GM12865 (cell line): ENCODE data around the gene MTHFD2L.
"Not testable (repeated sequence)": the region's sequence is repeated elsewhere in the genome, so short reads cannot be mapped to it uniquely, and the experiment has no call there.

Source experiments
- DNase-seq: peaks from one replicate; pipeline ENCODE4 v3.0.0; 2010; ENCODE audit warnings: low read depth
- H3K4me3 ChIP-seq: 2 replicates; pipeline ENCODE4 v1.5.1; 2011; ENCODE audit warnings: mild to moderate bottlenecking, low read depth, low read length, control low read depth
- CTCF ChIP-seq: IDR thresholded peaks from 2 replicates; pipeline ENCODE4 v1.5.1; 2011; ENCODE audit warnings: low read length, control low read depth, low read depth, inconsistent platforms; ENCODE audit not compliant: insufficient read depth; ENCODE audit errors: missing control alignments

MTHFD2L gene

GRCh38 chr4:74335341-74336021 is 177.6 kb downstream of the MTHFD2L start:
- no peak for TF ChIP-seq CTCF
- DNase-seq: peak; percentile 43
- no peak overlapping the region for H3K4me3 ChIP-seq

GRCh38 chr4:74338792-74339333 is 180.9 kb downstream of the MTHFD2L start:
- no peak overlapping the region for H3K4me3 ChIP-seq
- TF ChIP-seq CTCF: no peak
- no peak for DNase-seq

- DNase-seq: no peak
- TF ChIP-seq CTCF: no peak
- H3K4me3 ChIP-seq: no peak overlapping the region
Observed at GRCh38 chr4:74339501-74339900, 181.6 kb downstream of the MTHFD2L start.

- not testable (repeated sequence) for H3K4me3 ChIP-seq, DNase-seq
Observed at GRCh38 chr4:74340421-74340820, 182.5 kb downstream of the MTHFD2L start.

GRCh38 chr4:74344031-74344430 is 186.1 kb downstream of the MTHFD2L start:
- H3K4me3 ChIP-seq: no peak overlapping the region
- no peak for TF ChIP-seq CTCF
- no peak for DNase-seq
